Stimulated activated naive CD4-positive, alpha-beta T cell treated with Interleukin-2 at 50 U/mL for 16 hours (primary cell): Measurements from ENCODE around the gene PPP1R13B.

ENCODE experiments used
- DNase-seq: peaks from one replicate; lab custom pipeline; 2025; lab: John Stamatoyannopoulos, UW

PPP1R13B gene

GRCh38 chr14:103729496-103730448 lies 117.6 kb downstream of the PPP1R13B start:
- DNase-seq = no peak

- no peak for DNase-seq
Observed at GRCh38 chr14:103728721-103729120, 118.7 kb downstream of the PPP1R13B start.

DNA sequence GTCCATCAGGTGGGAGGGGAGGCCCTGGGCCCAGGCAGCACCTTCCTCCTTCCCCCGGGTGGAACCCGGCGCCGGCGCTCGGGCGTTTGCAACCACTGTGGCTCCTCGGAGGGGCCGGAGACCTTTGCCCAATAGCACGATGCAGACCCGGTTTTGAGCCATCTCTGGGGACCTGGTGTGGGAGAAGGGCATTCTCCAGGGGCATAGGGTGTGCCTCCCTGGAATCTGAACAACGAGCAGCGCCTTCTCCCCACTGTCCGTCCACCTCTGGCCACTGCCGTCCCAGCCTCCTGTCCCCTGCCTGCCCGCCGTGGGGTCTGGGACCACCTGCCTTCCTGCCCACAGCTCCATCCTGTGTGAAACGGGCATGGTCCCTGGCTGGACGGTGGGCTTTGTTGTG lies 119.2 kb downstream of the PPP1R13B start:
- DNase-seq = no peak

DNA sequence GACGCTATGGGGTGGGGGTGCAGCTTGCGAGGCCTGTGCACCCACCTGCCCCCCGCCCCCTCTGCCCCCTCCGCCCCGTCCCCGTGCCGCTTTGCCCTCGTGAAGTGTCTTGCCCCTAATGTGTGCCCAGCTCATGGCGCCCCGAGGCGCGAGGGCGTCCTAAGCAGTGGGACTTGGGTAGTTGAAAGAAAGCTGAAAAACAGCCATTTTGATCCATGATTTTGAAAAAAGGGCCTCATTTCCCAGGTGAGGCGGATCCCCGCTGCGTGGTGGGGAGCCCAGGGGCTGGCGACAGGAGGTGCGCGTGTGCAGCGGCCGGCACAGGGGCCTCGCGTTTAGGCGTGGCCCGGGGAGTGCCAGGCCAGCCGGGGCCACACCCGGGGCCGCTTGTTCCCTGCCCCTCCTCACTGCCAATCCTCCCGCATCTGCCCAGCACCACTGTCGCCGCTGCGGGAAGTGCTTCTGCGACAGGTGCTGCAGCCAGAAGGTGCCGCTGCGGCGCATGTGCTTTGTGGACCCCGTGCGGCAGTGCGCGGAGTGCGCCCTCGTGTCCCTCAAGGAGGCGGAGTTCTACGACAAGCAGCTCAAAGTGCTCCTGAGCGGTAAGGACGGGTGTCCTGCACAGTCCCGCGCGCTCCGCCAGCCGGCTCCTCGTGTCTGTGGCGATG lies 119.9 kb downstream of the PPP1R13B start:
- DNase-seq = no peak

GRCh38 chr14:103726474-103726873 lies 120.9 kb downstream of the PPP1R13B start:
- DNase-seq = no peak

DNA sequence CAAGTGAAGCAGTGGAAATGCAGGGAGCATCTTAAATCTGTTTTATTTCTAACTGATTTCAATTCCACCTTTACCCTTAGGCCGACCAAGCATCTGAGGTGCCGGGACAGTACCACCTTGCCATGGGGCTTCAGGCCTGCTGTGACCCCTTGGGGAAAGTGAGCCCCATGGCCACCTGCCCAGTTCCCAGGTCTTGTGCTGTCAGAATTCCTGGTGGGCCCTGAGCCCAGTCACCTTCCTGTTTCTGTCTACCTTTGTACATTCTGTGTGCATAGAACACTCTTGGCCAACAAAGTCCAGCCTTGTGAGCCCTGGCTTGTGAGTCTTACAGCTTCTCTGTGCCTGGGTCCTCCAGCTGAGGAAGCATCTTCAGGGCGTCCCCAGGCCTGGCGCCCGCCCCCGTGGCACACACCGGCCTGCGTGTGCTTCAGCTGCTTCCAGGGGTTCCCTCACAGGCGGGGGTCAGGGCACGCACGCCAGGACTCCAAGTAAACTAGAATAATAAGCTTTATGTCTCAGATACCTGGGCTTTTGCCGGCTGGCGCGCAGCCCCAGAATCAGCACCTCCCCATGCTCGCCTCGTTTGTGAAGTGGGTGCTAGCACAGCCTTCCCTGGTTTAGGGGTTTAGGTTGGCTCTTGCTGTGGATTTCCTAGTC lies 121.5 kb downstream of the PPP1R13B start:
- DNase-seq = no peak

GRCh38 chr14:103725001-103725682 lies 122.2 kb downstream of the PPP1R13B start:
- DNase-seq = no peak

- no peak for DNase-seq
Observed at GRCh38 chr14:103724116-103724515, 123.3 kb downstream of the PPP1R13B start.

DNA sequence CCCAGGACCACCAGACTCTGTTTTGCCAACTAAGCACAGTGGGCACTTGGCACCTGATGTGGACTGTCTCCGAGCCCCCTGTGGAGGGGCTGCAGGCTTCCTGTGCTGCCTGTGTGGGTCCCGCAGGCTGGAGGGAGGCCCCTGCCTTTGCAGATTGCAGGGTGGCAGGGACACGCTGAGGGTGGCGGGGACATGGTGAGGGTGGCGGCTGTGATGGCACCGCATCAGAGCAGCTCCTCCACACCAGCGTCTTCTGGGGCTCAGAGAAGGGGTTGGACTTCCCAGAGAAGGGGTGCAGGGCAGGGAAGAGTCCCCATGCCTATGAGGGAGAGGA lies 123.7 kb downstream of the PPP1R13B start:
- no peak for DNase-seq

DNA sequence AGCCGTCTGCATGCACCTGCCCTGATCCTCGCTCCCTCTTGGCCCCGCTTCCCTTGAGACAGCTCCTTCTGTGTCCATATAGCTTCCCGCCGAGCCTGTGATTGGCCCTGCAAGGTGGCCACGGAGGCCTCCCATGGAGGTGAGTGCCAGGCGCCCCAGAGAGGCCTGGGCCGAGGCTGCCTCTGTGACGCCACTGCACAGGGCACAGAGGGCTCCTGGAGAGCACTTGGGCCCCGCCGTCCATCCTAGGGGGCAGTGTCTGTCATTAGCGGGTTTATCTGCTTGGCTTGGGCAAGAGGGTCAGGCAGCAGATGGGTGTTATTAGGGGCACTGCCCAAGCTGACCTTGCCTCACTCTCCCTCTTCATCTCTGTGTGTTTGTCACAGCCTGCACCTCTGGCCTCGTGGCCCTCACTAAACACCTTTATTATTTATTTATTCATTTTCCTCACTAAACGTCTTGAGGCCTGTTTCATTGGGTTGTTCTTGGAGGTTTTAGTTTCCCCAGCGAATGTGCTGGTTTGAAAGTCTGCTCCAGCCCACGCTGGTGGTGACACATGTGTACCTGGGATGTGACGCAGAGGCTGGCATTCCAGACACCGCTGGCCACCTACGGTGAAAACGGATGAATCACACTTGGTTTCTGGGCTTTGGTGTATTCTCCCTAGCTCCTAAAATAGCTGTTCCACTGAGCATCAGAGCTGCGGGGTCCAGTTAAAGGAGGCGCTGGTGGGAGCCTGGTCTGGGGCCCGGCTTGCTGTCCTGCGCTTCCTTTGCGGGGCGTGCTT lies 125.8 kb downstream of the PPP1R13B start:
- DNase-seq = peak; percentile 56

DNA sequence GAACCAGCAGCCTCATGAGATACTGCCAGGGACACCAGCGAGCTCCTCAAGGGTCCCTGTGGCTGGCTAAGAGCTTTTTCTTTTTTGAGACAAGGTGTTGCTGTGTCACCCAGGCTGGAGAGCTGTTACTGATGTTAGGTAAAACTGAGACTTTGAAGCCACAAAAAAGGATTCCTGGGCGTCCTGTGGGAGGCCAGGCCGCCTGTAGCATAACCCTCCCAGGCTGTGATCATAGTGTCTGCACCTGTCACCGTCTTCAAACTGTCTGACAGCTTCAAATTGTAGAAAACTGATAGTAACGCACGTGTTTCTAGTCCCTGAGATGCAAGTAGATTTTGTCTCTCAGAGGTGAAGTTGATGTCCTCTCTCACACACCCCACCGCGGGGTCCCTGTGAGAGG lies 127.6 kb downstream of the PPP1R13B start:
- no peak for DNase-seq

DNA sequence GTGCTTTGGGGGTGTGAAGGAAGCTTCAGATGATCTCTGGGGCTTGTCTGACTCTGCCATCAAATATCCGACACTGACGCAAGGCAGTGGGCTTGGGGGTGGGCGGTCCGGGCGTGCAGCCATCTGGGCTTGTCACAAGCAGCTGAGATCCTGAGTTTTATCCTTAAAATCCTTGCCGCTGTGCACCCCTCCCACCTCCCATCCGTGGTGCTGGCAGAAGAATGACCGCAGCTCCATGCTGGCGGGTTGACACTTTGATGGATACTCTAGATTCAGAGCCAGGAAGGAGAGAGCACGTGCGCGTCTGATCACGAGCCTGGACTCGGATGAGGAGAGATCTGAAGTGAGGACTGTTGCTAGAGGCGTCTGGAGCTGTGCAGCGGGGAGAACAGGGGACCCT lies 128.8 kb downstream of the PPP1R13B start:
- DNase-seq = no peak

DNA sequence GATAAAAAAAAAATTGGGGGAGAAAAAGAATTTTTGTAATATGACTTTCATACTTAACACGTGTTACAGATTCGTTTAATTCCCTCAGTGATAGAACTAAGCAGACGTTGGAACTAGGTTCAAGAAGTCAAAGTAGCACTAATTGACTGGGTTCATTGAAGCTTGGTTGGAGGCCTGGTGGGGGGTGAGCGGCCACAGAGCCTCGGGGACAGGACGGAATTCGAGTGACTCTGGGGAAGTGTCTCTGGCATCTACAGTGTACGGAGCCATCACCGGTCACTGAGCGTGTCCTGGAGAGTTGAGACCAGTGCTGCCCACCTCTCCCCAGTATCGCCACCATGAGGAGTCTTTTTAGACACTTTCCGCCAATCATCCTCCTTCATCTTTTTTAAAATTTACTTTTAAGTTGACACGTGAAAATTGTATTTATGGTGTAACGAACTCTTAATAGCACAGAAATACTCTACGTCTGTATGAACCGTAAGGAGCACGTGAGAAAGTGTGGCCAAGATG lies 130.4 kb downstream of the PPP1R13B start:
- no peak for DNase-seq

- peak; percentile 7 for DNase-seq
Observed at GRCh38 chr14:103716091-103716801, 131.1 kb downstream of the PPP1R13B start.

GRCh38 chr14:103715052-103716000 lies 132.0 kb downstream of the PPP1R13B start, which contains the start of the genes XRCC3 and ZFYVE21:
Gene XRCC3 (minus strand): TSS chr14:103715451. CDS start chr14:103711087, 4,364 bp downstream.
Gene ZFYVE21 (plus strand): TSS chr14:103715810. CDS start chr14:103715842, 32 bp downstream.
- peak; percentile 99 for DNase-seq

GRCh38 chr14:103714063-103714724 lies 133.2 kb downstream of the PPP1R13B start:
- DNase-seq = no peak

DNA sequence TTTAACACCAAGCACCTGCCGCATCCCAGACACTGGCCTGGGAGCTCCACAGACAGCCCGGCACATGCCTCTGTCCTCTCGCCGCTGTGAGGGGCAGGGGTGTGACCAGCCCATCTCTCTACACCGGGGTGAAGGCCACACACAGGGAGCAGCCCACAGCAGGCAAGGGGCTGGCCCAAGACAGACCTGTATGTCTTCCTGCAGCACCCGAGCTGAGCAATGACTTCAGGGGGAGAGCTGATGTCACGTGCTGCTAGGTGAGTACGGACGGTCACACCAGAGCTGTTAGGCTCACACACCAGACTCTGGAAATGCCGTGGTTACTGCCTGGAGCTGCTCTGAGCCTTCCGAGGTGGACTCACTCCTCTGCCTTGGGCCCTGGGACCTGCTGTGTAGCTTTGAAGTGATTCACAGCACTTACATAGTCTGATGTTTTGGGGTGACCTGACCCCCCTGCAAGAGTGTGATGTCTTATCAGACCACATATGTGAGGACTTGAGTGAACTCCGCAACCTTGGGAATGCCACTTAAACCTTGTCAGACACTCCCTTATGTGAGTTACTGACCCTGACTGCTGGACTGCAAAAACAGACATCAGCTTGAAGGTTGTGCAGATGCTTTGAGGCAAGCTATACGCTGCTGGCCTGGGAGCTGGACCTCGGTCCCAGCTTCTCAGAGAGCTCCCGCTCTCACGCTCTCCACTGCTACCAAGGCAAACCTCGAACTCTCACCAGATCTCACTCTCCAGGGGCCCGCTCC lies 133.9 kb downstream of the PPP1R13B start:
- DNase-seq = no peak
